GM12878 (cell line): ENCODE data around the gene LY6G5C. TPM values are rescaled to one million over a fixed set of nuclear protein-coding genes. Genes with fewer than 3 reads are reported as not detected.

ENCODE experiments used
- ATAC-seq: fragments of 200-7000 bp; cut with Tn5 transposase; 3 replicates; pipeline ENCODE4 v1.9.1; 2020; ENCODE audit warnings: mild to moderate bottlenecking, moderate library complexity
- BruUV-seq: library from RNA; stranded (reverse); fragments of 400-500 nt; replicated peaks from 2 replicates; lab custom pipeline; 2021; lab: Mats Ljungman, UMichigan
- CTCF ChIA-PET: fragments of 300-600 bp; sonication (Branson Sonifier 250); formaldehyde crosslinking; extraction: SDS; loops from one replicate; lab custom pipeline; 2021; ENCODE audit warnings: inconsistent platforms; lab: Yijun Ruan, JAX
- POLR2A ChIA-PET: fragments of 350-600 bp; formaldehyde crosslinking; extraction: SDS; loops from one replicate; lab custom pipeline; 2021; ENCODE audit warnings: inconsistent platforms; lab: Charles Lee
- RAD21 ChIA-PET: fragments of 300-600 bp; sonication (Branson Sonifier 250); formaldehyde crosslinking; loops from one replicate; lab custom pipeline; 2023; ENCODE audit warnings: antibody characterized with exemption; ENCODE audit not compliant: unreplicated experiment; lab: Charles Lee
- SMC1A ChIA-PET: fragments of 300-600 bp; sonication (Branson Sonifier 250); formaldehyde crosslinking; loops from one replicate; lab custom pipeline; 2023; ENCODE audit not compliant: unreplicated experiment, uncharacterized antibody; lab: Charles Lee
- DNase-seq: peaks from one replicate; pipeline ENCODE4 v3.0.0-alpha.2; 2011; ENCODE audit warnings: low read depth, low spot score
- FAIRE-seq: peaks from 3 replicates; lab custom pipeline; 2011; peaks lifted over from hg19 to GRCh38; lab: Jason Lieb, UNC
- H2AFZ ChIP-seq: 2 replicates; pipeline ENCODE4 v1.6.0; 2011; ENCODE audit warnings: low read depth, low read length, control low read depth; ENCODE audit not compliant: control insufficient read depth
- H3K27ac ChIP-seq: 2 replicates; pipeline ENCODE4 v1.5.1; 2011; ENCODE audit warnings: control low read depth; ENCODE audit not compliant: control insufficient read depth, insufficient read depth
- H3K27me3 ChIP-seq, 2 experiments: replicated peaks in 1 of 2; 2 replicates each; pipeline versions ENCODE4 v1.6.0 to v1.6.1; 2011; ENCODE audit warnings: low read length in 1 of 2; ENCODE audit not compliant: control insufficient read depth in 2 of 2, insufficient read depth in 2 of 2
- H3K36me3 ChIP-seq, 2 experiments: 2 replicates each; pipeline ENCODE4 v1.5.1; 2011; ENCODE audit warnings: low read length in 1 of 2; ENCODE audit not compliant: control insufficient read depth in 2 of 2, insufficient read depth in 2 of 2
- H3K4me1 ChIP-seq: 2 replicates; pipeline ENCODE4 v1.6.1; 2011; ENCODE audit warnings: mild to moderate bottlenecking, low read length, moderate library complexity, mixed read lengths; ENCODE audit not compliant: control insufficient read depth, insufficient read depth
- H3K4me2 ChIP-seq: 2 replicates; pipeline ENCODE4 v1.6.0; 2011; ENCODE audit warnings: control low read depth; ENCODE audit not compliant: control insufficient read depth, insufficient read depth
- H3K4me3 ChIP-seq: fragments of 200-600 bp; sonication (generic); 2 replicates; pipeline ENCODE4 v1.5.1; 2016
- H3K79me2 ChIP-seq: 2 replicates; pipeline ENCODE4 v1.6.0; 2011; ENCODE audit warnings: low read length; ENCODE audit not compliant: control insufficient read depth, insufficient read depth
- H3K9ac ChIP-seq: 2 replicates; pipeline ENCODE4 v1.8.0; 2011; ENCODE audit warnings: low read length, control low read depth, mixed read lengths; ENCODE audit not compliant: control insufficient read depth, insufficient read depth
- H3K9me3 ChIP-seq: replicated peaks from 3 replicates; pipeline ENCODE4 v1.5.1; 2011; ENCODE audit warnings: mild to moderate bottlenecking, low read length; ENCODE audit not compliant: control insufficient read depth, insufficient read depth
- H4K20me1 ChIP-seq: 2 replicates; pipeline ENCODE4 v1.6.0; 2011; ENCODE audit not compliant: control insufficient read depth, insufficient read depth
- BHLHE40 ChIP-seq, 2 experiments: fragments of 450-650 bp in 1 of 2; IDR thresholded peaks; 2 replicates each; pipeline ENCODE4 v1.6.1; 2011 to 2017; ENCODE audit warnings: low read depth in 2 of 2, borderline replicate concordance in 1 of 2, improper control_type of control experiment in 1 of 2, low read length in 1 of 2, mild to moderate bottlenecking in 1 of 2
- ESRRA ChIP-seq: IDR thresholded peaks from 2 replicates; pipeline ENCODE4 v1.6.1; 2012; ENCODE audit warnings: mild to moderate bottlenecking, low read length, improper control_type of control experiment
- LARP7 ChIP-seq: fragments of 450-650 bp; IDR thresholded peaks from 2 replicates; pipeline ENCODE4 v1.6.1; 2017; ENCODE audit warnings: mild to moderate bottlenecking
- SIN3A ChIP-seq: IDR thresholded peaks from 2 replicates; pipeline ENCODE4 v1.6.1; 2012; ENCODE audit warnings: low read depth, low read length, improper control_type of control experiment
- SREBF2 ChIP-seq: IDR thresholded peaks from 2 replicates; pipeline ENCODE4 v1.6.1; 2012; ENCODE audit warnings: mild to moderate bottlenecking, low read length
- TAF1 ChIP-seq: IDR thresholded peaks from 2 replicates; pipeline ENCODE4 v1.6.1; 2011; ENCODE audit warnings: mild to moderate bottlenecking, low read depth, low read length, borderline replicate concordance
- TCF3 ChIP-seq: IDR thresholded peaks from 2 replicates; pipeline ENCODE4 v1.6.1; 2012; ENCODE audit warnings: low read depth, mild to moderate bottlenecking, low read length, borderline replicate concordance; ENCODE audit not compliant: insufficient read depth
- ZNF217 ChIP-seq: fragments of 450-650 bp; IDR thresholded peaks from 2 replicates; pipeline ENCODE4 v1.6.1; 2017; ENCODE audit warnings: antibody characterized with exemption, mild to moderate bottlenecking
- ZNF687 ChIP-seq: fragments of 450-650 bp; IDR thresholded peaks from 2 replicates; pipeline ENCODE4 v1.6.1; 2017; ENCODE audit warnings: mild to moderate bottlenecking, moderate library complexity
- WGBS: methylation state at CpG from one replicate; pipeline ENCODE4 v1.1.6; 2016; ENCODE audit warnings: low lambda C conversion rate; ENCODE audit not compliant: insufficient replicate concordance, insufficient coverage; ENCODE audit errors: missing lambda C conversion rate; 5-methylcytosine and 5-hydroxymethylcytosine counted together
- in situ Hi-C: fragments of 300-500 bp; cut with MboI; formaldehyde crosslinking; loops from 9 replicates; pipeline ENCODE4 v1.14.3; 2018; ENCODE audit warnings: mixed read lengths
- intact Hi-C: fragments of 100-400 bp; cut with micrococcal nuclease; formaldehyde crosslinking; loops from one replicate; pipeline ENCODE4 v1.14.2; 2022; ENCODE audit not compliant: unreplicated experiment
- polyA plus RNA-seq, 11 experiments: library from polyadenylated mRNA; depleted of rRNA in 4 of 11; unstranded in 6 of 11; stranded (reverse) in 5 of 11; fragments of >200 nt; fragmentation: Nextera tagmentation in 4 of 11; fragmentation: Illumina TruSeq in 1 of 11; extraction: Ambion mirVana in 4 of 11; extraction: Trizol in 1 of 11; gene quantifications; 1 replicate in 1 of 11; 2 replicates in 10 of 11; pipeline versions ENCODE4 v1.2.1 to v1.2.3, GENCODE V29; 2011 to 2016; ENCODE audit warnings: inconsistent platforms in 2 of 11, missing spikeins in 2 of 11, low read depth in 1 of 11
- total RNA-seq, 4 experiments: library from RNA; depleted of rRNA in 3 of 4; stranded (reverse); fragments of >200 nt in 3 of 4; fragmentation: Illumina TruSeq in 1 of 4; extraction: Trizol in 1 of 4; gene quantifications; 2 replicates each; pipeline versions ENCODE4 v1.2.1 to v1.2.3, GENCODE V29; 2013 to 2021
- TF ChIP-seq, protein P1 (sequence below): IDR thresholded peaks from 2 replicates; pipeline ENCODE4 v1.6.1; 2012; ENCODE audit warnings: low read depth, low read length, improper control_type of control experiment

LY6G5C gene
- total and polyA plus RNA-seq, 10 of the 15 experiments (the other 5 are each of a cell fraction or from before 2014, with no cell fraction given): 0.76 to 6.1 (median 1.7) TPM

DNA sequence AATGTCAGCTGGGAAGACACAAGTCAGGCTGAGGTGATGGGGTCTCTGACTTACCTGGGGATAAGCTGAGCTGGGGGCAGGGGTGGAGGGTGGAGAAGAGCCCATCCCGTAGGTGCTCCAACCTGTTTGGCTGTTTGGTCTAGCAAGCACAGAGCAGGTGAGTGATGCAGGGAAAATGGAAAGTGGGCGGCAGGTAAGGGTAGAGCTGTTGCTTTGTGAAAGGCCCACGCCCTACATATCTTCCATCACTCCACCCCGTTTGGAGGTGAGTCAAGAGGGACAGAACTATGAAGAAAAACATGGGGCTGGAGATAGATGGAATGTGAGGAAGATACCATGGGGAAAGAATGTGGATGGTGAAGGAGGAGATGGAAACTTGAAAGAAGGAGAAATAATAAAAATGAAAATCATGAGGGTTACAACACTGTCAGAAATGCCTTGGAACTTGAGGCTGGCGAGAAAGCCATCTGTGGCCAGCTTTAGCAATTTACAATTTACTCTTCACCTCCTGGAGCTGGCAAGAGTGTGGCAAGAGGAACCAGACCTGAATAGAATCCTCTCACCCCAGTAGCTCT is 39.4 kb upstream of the LY6G5C start:
- in situ Hi-C loops (no loop called here), intact Hi-C loops (no loop called here)
- TF ChIP-seq LARP7 (no peak), SREBF2 (no peak), BHLHE40 (IDR thresholded peaks at IDR 0.05; ENCODE audit: borderline replicate concordance in 1 of 2, low read depth in 2 of 2, low read length in 1 of 2) (no peak)
- TF ChIP-seq, protein P1, sequence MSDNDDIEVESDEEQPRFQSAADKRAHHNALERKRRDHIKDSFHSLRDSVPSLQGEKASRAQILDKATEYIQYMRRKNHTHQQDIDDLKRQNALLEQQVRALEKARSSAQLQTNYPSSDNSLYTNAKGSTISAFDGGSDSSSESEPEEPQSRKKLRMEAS: no peak
- Histone ChIP-seq H2AFZ (no peak overlapping the region), H3K36me3 (no peaks in the 10 kb centered on the region), H3K9me3 (no peaks in the 10 kb centered on the region), H3K27me3 (no peaks in the 10 kb centered on the region; a peak in 1 of 4 replicates), H3K79me2 (no peaks in the 10 kb centered on the region), H3K4me2 (no peak overlapping the region), H3K4me1 (no peaks in the 10 kb centered on the region), H3K27ac (no peak overlapping the region), H3K4me3 (no peak overlapping the region), H4K20me1 (no peaks in the 10 kb centered on the region), H3K9ac (no peak overlapping the region)
- no peak for DNase-seq
- ChIA-PET RAD21 (interaction anchor here (0.9 to 1.2 kb wide), 2 partner anchors 37 to 49 kb away, joined by 3 read pairs; no protein-coding TSS in a partner anchor), SMC1A (no interaction called here), POLR2A (no interaction called here), CTCF (interaction anchor here (0.6 to 1.7 kb wide), 3 partner anchors 39 to 131 kb away, joined by 4 to 6 read pairs (median 6); no protein-coding TSS in a partner anchor)
- WGBS: 45% methylated on average over 5 of the region's 5 CpGs
- no peak for FAIRE-seq
- BruUV-seq: no TSS peak
- ATAC-seq: no peak

GRCh38 chr6:31719001-31719400 is 38.1 kb upstream of the LY6G5C start:
- H3K9ac ChIP-seq: no peak overlapping the region
- intact Hi-C loops (no loop called here), in situ Hi-C loops (no loop called here)
- no peak overlapping the region for H3K4me3 ChIP-seq
- no peaks in the 10 kb centered on the region for H4K20me1 ChIP-seq
- ChIA-PET SMC1A (no interaction called here), POLR2A (interaction anchor here (0.8 kb wide), 1 partner anchor 87 kb away, joined by 3 read pairs; the partner anchor contains the start of gene LSM2), RAD21 (no interaction called here), CTCF (no interaction called here)
- H3K27ac ChIP-seq: no peak overlapping the region
- no TSS peak for BruUV-seq
- no peaks in the 10 kb centered on the region; a peak in 2 of 4 replicates for H3K27me3 ChIP-seq
- DNase-seq (no peak), FAIRE-seq (no peak), ATAC-seq (no peak)
- no peaks in the 10 kb centered on the region for H3K36me3 ChIP-seq
- no peak for TF ChIP-seq ZNF217
- TF ChIP-seq TCF3: no peak
- no peak for TF ChIP-seq SIN3A
- no peak for TF ChIP-seq TAF1
- TF ChIP-seq ESRRA: no peak
- TF ChIP-seq ZNF687: no peak
- no peaks in the 10 kb centered on the region for H3K79me2 ChIP-seq
- WGBS: 33% methylated on average over 6 of the region's 6 CpGs
- no peak overlapping the region for H2AFZ ChIP-seq
- H3K4me1 ChIP-seq: no peaks in the 10 kb centered on the region
- H3K4me2 ChIP-seq: no peak overlapping the region
- no peaks in the 10 kb centered on the region for H3K9me3 ChIP-seq
